HG03280 (cell line): ENCODE measurements around the gene RAB6C.
"Not testable (repeated sequence)": the region's sequence is repeated elsewhere in the genome, so short reads cannot be mapped to it uniquely, and the experiment has no call there.

Experiments
- ATAC-seq: cut with Tn5 transposase; IDR thresholded peaks from one replicate; pipeline ENCODE4 v1.9.1; 2021; ENCODE audit warnings: mild to moderate bottlenecking, moderate library complexity; ENCODE audit not compliant: unreplicated experiment

RAB6C gene

GRCh38 chr2:129979629-129980155 lies at the start of gene RAB6C:
RAB6C (plus strand) TSS chr2:129979666; CDS start chr2:129980116, 450 bp downstream.
- ATAC-seq: not testable (repeated sequence)

- ATAC-seq: no peak
Observed at GRCh38 chr2:129930451-129930850, 49.0 kb upstream of the RAB6C start.

DNA sequence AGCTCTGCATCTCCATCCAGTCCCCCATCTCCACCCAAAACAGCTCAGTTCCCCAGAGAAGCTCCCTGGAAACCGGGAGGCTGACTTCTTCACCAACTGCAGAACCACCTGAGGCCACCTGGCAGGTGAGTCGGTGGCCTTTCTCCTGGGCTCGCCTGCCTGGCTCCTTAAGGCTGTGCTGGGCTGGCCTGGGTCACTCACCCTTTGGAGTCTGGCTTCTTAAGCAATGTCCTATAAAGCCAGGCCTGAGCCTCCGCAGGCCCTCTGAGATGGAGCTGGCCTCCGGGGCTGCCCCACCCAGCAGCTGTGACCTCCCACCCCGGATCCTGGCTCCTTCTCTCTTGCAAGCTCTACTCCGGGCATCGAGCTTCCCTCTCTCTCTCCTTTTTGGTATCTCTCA lies 46.1 kb upstream of the RAB6C start:
- not testable (repeated sequence) for ATAC-seq

DNA sequence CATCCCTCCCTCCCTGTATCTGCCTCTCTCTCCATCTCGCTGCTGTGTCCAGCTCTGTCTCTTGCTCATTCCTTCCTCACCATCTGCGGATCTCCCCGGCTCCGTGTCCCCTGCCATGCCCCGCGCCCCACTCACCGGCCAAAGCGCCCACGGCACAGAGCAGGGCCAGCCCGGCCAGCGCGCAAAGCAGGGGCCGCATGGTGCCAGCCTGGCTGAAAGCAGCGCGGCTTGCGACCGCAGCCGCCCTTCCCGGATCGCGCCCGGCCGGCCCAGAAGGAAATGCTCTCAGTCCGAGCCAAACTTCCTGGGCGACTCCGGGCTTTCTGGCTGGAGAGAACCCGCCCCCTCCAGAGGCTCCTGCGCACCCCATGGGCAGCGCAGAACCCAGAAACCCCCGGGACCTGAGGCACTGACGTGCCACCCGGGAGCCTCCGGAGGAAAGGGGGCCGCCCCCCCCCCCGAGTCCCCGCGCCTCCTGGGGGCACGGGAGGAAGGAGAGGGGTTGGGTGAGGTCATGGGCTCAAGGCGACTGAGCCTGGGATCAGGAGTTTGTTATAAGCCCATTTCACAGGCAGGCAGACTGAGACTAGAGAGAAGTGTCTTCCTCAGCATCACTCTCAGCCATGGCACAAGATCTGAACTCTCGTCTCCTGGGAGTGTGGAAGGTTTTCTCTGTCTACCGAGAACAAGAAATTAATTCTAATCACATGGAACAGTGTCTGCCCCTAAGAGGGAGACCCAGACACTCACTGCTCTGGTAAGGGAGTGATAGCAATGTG lies 45.2 kb upstream of the RAB6C start:
- no peak for ATAC-seq

DNA sequence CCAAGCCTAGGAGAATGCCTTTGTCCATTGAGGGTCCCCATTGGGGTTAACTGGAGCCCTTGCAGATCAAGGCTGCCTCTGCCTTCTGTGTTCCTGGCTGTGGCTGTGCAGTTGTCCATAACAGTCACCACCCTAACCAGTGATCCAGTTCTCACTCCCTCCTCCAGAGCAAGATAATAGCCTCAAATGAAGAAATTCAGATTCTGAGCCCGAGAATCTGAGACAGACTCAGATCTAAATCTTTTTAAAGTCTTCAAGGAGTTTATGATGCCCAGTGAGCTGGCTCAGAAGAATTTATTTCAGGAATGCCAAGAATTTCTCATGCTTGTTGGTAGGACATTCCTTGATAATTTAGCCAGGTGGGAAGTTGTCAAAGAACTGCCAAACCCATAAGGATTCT lies 44.3 kb upstream of the RAB6C start:
- no peak for ATAC-seq

DNA sequence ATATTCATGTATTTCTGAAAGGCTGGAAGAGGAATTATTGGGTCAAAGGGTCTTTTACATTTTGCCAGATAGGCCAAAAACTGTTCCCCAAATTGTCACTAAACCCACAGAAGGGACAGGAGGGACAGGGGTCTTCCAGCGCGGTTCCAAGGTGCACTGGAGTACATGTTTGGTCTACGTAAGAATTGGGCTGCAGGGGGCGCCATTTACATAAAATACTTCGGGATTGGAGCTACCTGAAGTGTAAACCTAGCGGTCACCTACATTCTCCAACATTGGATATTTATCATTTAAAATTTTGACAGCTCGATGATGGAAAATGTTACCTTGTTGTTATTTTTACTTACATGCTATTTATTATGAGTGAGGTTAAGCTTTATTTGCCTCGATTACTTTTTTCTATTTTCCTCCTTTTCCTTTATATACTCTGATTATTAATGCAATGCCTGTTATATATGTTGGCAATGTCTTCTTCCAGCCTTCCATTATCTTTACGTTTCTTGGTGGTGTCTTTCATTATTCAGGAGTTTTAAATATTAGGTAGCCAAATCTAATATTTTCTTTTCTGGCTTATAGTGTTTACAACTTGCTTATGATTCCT lies 43.0 kb upstream of the RAB6C start:
- ATAC-seq: no peak

DNA sequence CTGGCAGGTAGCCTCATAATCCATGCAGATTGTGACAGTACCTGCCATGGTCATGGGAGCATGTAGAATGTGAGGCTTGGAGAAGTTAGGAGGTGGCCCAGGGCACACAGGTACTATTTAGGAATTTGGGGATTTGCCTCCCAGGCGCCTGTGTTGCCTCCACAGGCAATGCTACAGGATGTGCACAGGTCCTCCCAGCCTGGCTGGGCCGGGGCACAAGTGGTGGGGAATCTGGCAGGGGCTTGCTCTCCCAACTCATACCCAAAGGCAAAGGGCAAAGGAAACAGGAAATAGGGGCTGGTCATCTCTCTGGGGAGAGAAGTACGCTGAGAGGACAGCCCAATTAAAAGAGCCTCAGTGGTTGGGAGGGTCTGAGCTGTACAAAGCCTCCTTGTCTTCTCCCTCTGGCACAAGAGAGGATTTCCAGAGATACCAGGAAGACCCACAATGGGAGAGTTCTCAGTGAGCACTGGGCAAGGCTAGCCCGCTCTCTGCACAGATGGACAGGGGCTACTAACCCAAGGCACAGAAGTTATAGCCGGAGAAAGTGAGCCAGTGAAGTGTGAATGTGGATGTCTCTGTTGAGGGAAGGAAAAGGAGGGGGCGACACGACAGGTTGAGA lies 40.5 kb upstream of the RAB6C start:
- ATAC-seq: not testable (repeated sequence)

DNA sequence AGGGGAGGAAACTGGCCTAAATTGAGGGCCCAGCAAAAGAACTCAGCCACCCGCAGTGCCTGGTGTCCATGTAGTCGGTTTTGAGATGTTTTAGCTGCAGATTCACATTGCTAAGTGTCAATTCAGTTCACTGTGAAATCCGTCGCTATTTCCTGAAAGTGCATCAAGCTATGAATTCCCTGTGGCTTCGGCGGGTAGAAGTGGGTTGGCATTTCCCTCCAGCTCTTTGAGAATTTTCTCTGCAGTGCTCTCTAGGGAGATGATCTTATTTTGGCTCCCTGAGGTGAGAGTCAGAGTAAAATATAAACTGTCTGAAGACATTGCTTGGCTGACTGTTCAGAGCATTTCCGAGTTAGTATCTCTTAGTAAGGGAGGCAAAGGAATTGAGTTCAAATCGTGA lies 36.0 kb upstream of the RAB6C start:
- ATAC-seq: not testable (repeated sequence)

DNA sequence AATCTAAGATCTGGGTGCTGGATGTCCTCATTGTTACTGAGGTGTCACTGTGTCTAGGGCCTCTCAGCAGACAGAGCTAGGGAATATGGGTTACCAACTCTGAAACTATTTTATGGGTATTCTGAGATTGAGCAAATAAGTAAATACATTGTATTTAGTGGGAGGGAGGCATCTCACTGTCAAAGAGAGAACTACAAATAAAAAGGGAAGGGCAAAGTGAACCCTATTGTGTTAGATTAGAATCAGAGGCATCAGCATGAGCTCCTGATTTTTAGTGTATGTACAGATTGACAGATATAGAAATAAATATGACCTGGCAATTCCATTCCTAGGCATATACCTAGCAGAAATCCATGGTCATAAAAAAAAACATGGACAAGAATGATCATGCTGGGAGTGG lies 33.9 kb upstream of the RAB6C start:
- no peak for ATAC-seq

DNA sequence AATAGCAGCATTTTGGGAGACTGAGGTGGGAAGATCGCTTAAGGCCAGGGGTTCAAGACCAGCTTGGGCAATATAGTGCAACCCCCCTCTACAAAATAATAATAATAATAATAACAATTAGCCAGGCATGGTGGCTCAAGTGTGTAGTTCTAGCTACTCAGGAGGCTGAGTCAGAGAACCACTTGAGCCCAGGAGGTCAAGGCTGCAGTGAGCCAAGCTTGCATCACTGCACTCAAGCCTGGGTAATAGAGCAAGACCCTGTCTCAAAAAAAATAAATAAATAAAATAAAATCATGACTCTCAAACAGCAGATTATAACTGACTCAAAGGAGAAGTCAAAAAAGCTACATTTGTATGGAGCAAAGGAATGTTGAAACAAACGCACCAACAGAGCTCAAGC lies 31.8 kb upstream of the RAB6C start:
- ATAC-seq: not testable (repeated sequence)

GRCh38 chr2:129956171-129956570 lies 23.3 kb upstream of the RAB6C start:
- ATAC-seq: not testable (repeated sequence)

DNA sequence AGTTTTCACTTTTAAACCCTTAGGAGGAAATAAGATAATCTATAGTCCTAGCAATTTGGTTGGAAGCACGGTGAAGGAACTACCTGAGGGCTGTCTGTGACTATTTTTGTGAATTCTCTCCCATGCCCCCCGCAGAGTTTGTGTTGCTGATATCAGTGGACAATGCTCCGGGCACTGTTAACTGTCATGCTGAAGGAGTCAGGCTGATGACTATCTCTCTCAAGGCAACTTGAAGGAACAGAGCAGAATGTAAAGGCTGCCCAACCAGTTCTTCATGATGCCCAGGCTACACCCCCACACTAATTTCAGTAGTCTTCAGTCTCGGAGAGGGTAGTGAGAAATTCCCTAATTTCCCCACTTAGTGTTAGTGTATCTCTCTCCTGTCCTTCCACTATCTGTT lies 21.6 kb upstream of the RAB6C start:
- ATAC-seq: no peak

DNA sequence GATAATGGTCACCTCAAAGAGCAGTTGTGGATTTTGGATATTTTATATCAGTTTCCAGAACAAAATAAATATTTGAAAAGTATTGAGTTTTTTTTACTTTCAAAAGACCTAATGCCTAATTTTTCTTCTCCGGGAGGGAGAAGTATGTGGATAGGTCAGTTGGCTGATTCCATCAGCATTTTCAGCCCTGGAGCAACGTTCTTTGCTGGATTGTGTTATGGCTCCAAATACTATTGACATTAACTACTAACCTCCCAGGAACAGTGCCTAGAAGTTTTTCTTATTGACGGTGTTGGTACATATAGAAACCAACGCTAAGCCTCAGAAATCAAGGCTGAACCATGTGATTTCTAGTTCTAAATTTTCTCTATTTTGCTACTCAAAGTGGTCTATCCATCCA lies 20.7 kb upstream of the RAB6C start:
- not testable (repeated sequence) for ATAC-seq

DNA sequence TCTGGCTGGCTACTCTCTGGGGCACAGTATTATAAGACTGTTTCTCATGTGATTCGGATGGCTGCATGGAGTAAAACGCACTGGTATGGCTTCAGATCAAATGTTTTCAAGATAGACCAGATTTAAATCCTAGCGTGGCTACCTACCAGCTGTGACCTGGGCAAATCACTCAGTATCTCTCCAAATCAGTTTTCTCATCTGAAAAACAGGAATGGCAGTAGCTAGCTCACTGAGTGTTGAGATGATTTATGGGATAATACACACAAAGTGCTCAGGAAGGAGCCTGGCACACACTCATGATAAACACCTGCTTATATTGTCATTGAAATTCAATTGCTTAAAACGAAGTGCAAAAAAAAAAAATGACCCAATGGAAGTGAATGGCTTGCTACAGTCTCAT lies 10.9 kb upstream of the RAB6C start:
- ATAC-seq: not testable (repeated sequence)

- ATAC-seq: no peak
Observed at GRCh38 chr2:129975016-129975774, 4.3 kb upstream of the RAB6C start.

- ATAC-seq: not testable (repeated sequence)
Observed at GRCh38 chr2:129976969-129977368, 2.5 kb upstream of the RAB6C start.

DNA sequence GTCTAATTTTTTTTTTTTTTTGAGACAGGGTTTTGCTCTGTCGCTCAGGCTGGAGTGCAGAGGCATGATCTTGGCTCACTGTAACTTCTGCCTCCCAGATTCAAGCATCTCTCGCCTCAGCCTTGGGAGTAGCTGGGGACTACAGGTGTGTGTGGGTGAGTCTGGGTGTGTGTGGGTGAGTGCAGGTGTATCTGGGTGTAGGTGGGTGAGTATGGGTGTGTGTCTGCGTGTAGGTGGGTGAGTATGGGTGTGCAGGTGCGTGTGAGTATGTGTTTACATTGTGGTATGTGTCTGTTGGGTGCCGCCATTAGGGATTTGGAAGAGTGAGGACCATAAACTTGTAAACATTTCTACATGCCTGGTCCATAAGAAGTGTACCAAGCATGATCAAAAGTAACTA lies 1.5 kb upstream of the RAB6C start:
- no peak for ATAC-seq

DNA sequence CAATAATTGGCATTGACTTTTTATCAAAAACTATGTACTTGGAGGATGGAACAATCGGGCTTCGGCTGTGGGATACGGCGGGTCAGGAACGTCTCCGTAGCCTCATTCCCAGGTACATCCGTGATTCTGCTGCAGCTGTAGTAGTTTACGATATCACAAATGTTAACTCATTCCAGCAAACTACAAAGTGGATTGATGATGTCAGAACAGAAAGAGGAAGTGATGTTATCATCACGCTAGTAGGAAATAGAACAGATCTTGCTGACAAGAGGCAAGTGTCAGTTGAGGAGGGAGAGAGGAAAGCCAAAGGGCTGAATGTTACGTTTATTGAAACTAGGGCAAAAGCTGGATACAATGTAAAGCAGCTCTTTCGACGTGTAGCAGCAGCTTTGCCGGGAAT lies 780 bp downstream of the RAB6C start:
- not testable (repeated sequence) for ATAC-seq

DNA sequence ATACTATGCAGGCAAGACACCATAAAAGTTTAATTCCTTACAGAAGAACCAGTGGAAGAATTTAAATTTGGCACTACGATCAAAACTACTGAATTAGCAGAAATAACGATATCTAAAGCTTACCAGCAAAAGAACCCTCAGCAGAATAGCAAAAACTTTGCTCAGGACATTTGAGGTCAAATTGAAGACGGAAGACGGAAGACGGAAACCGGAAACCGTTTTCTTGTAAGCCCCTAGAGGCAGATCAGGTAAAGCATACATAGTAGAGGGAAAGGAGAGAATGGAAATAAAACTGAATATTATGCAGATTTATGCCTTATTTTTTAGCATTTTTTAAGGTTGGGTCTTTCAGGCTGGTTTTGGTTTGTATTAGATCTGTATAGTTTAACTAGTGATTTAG lies 2.2 kb downstream of the RAB6C start:
- ATAC-seq: not testable (repeated sequence)

DNA sequence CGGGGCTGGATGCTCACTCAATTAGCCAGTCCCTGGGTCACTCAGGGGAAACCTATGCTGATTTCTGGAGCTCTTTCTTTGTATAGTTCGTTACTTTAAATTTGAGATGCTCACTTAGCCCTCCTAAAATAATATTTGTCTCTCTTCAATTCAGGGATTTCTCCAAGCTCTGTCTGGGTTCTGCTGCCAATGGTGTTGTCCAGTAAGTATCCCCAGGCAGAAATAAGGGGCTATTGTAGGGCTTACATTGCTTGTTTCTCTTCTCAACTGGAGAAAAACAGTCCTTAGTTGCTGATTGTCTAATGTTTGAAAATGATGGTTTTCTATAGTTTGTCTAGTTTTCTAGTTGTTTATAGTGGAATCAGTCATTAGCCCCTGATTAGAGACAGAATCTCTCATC lies 5.0 kb downstream of the RAB6C start:
- no peak for ATAC-seq

DNA sequence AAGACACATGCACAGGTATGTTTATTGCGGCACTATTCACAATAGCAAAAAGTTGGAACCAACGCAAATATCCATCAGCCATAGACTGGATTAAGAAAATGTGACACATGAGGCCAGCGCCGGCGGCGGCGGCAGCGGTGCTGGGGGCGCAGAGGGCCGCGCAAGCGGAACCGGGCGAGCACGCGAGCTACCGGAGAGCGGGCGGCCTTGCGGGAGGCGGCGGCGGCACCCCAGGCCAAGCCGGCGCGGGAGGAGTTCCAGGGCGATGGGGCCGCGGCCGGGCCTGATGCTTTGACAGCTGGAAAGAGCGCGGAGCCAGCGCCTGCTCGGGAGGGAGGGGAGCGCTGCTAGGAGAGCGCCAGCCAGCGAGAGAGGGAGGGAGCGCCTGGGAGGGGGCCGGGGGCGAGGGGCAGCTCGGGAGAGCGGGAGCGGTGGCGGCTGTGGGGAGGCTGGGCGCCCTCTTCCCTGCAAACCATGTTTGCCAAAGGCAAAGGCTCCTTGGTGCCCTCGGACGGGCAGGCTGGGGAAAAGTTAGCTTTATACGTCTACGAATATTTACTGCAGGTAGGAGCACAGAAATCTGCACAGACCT lies 13.0 kb downstream of the RAB6C start:
- not testable (repeated sequence) for ATAC-seq
